UCSD-AML1 (cell line): Measurements from ENCODE around the gene HNRNPA1.
A peak's percentile ranks its signal among the peaks of the same experiment; 100 is the strongest.
"Not testable (repeated sequence)": the region's sequence is repeated elsewhere in the genome, so short reads cannot be mapped to it uniquely, and the experiment has no call there.

Experiments
- DNase-seq: peaks from one replicate; lab custom pipeline; 2025; ENCODE audit not compliant: unreplicated experiment; lab: John Stamatoyannopoulos, UW

The HNRNPA1 gene

GRCh38 chr12:54273981-54274380, 6.5 kb upstream of the HNRNPA1 start:
- no peak for DNase-seq

GRCh38 chr12:54276368-54276767, 4.2 kb upstream of the HNRNPA1 start:
- DNase-seq, result no peak

- DNase-seq, result no peak
Observed at GRCh38 chr12:54277823-54278276, 2.7 kb upstream of the HNRNPA1 start.

GRCh38 chr12:54279227-54279631, 1.3 kb upstream of the HNRNPA1 start:
- no peak for DNase-seq

- peak; percentile 98 for DNase-seq
Observed at GRCh38 chr12:54279632-54280467, 676 bp upstream of the HNRNPA1 start, which contains the start of gene CBX5. Gene CBX5, minus strand, starts transcription at chr12:54280122. Its CDS starts 22,472 bp downstream, at chr12:54257650.

- DNase-seq, result not testable (repeated sequence)
Observed at GRCh38 chr12:54281261-54281638, 724 bp downstream of the HNRNPA1 start.

- not testable (repeated sequence) for DNase-seq
Observed at GRCh38 chr12:54281694-54282093, 1.2 kb downstream of the HNRNPA1 start.

GRCh38 chr12:54282949-54283593, 2.5 kb downstream of the HNRNPA1 start:
- no peak for DNase-seq

- not testable (repeated sequence) for DNase-seq
Observed at GRCh38 chr12:54284070-54284780, 3.7 kb downstream of the HNRNPA1 start.

GRCh38 chr12:54285150-54286041, 4.9 kb downstream of the HNRNPA1 start:
- no peak for DNase-seq

GRCh38 chr12:54286042-54287030, 5.8 kb downstream of the HNRNPA1 start:
- no peak for DNase-seq

GRCh38 chr12:54287261-54288157, 7.0 kb downstream of the HNRNPA1 start:
- no peak for DNase-seq

GRCh38 chr12:54292083-54292930, 11.8 kb downstream of the HNRNPA1 start:
- DNase-seq, result no peak

GRCh38 chr12:54292931-54293241, 12.4 kb downstream of the HNRNPA1 start:
- no peak for DNase-seq

GRCh38 chr12:54294152-54294952, 13.8 kb downstream of the HNRNPA1 start:
- peak; percentile 79 for DNase-seq

- DNase-seq, result no peak
Observed at GRCh38 chr12:54294953-54295566, 14.5 kb downstream of the HNRNPA1 start.
